Measurements from ENCODE around the gene NIPAL1.

- TF ChIP-seq CTCF (IDR thresholded peaks at IDR 0.05; ENCODE audit: borderline replicate concordance, extremely low read depth, low read length, poor library complexity, severe bottlenecking) (no peak), EZH2 (IDR thresholded peaks at IDR 0.05; ENCODE audit: borderline replicate concordance, low read depth, low read length, severe bottlenecking) (no peak)
Measured at GRCh38 chr4:48044298-48044697, 27.7 kb downstream of the NIPAL1 start.

Data from DND-41 (cell line).